Kidney capillary endothelial cell (primary cell): Measurements from ENCODE around the gene DCXR.

Source experiments
- DNase-seq: peaks from one replicate; pipeline ENCODE4 v3.0.0-alpha.2; 2018; ENCODE audit warnings: low spot score

DCXR gene

DNA sequence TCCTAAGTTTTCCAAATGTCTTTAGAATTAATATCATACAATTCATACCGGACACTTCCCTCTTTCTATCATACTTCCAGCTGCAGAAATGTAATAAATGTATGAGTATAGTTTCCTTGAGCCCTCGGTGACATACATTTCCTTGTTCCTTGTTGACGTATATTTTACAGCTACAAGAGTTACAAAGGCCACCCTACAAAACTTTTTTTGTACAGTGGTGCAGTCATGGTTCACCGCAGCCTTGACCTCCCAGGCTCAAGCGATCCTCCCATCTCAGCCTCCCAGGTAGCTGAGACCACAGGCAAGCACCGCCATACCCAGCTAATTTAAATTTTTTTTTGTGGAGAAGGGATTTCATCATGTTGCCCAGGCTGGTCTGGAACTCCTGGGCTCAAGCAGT is 35.3 kb upstream of the DCXR start:
- no peak for DNase-seq

DNA sequence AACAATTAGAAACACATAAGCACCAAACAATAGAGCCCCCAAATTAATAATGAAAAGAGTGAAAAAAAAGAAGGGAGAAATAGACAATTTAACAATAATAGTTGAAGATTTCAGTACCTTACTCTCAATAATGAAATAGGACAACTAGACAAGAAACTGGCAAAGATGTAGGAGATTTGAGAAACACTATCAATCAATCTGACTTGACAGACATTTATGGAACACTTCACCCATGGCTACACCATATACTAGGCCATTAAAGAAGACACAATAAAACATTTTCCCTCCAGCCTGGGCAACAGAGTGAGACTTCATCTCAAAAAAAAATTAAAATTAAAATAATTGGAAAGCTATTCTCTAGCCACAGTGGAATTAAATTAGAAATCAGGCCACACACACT is 33.1 kb upstream of the DCXR start:
- DNase-seq: no peak

- peak; percentile 31 for DNase-seq
These were observed 28.3 kb upstream of the DCXR start, which contains the start of gene DUS1L for GRCh38 chr17:82065638-82066303. Gene DUS1L, minus strand, starts transcription at chr17:82065804. Its CDS starts 745 bp downstream, at chr17:82065059.

DNA sequence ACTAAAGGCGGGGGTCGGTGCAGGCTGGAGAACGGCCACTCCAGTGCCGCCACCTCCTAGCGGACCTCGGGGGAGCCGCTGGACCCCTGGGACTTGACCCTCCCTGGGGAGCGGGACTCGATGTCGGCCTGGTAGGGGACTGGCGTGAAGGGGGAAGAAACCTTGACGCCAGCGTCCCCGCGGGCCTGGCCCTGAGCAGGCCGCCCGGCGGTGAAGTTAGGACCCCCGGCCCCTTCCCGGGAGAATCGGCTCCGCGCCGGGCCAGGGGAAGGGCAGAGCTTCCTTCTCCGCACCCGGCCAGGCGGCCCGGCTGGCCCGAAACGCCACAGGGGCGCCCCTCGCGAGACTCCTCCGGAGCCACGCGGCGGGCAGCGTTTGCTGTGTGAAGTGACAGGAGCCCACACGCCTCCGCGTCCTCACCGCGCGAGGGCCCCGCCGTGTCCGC is 27.7 kb upstream of the DCXR start:
- DNase-seq: no peak

GRCh38 chr17:82064433-82065192 is 27.1 kb upstream of the DCXR start:
- no peak for DNase-seq

DNA sequence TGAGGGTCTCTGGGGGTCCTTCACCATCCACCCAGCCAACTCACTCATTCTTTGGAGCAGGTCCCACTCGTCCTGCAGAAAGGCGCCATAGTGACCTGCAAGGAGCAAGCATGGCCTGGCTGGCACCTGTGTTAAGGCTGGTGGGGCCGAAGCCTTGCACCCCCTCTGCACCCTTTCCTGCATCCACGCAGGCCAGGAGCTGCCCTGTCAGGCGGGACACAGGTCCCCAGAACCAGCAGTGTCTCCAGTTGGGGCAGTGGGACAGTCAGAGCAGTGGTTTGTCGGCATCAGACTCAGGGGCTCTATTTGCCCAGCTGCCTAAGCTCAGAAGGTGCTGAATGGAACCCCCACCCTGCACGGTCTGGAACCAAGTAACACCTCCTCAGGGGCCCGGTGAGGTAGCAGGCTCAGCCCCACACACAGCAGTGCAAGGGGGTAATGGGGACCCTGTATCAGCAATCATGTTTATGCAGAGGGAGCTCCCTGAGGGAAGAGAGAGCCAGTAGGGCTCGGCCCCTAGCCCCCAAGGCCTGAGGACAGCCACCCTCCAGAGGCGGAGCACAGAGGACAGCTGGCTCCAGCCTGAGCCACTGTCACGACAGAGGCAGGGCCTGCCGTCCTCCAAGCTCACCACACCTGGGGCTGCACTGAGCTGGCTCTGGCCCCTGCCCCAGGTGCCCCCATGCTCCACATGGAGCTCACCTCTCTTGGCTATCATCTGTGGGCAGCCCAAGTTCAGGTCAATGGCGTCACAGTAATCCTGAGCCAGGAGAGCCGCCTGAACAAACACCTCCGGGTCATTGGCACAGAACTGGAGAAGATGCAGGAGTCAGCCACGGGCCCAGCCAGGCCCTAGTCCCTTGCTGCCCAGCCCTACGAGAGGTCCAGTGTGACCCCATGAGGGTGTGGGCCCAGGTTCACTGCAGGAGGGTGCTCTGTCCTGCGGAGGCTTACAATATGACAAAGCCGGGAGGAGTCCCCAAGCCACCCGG is 26.2 kb upstream of the DCXR start:
- no peak for DNase-seq

DNA sequence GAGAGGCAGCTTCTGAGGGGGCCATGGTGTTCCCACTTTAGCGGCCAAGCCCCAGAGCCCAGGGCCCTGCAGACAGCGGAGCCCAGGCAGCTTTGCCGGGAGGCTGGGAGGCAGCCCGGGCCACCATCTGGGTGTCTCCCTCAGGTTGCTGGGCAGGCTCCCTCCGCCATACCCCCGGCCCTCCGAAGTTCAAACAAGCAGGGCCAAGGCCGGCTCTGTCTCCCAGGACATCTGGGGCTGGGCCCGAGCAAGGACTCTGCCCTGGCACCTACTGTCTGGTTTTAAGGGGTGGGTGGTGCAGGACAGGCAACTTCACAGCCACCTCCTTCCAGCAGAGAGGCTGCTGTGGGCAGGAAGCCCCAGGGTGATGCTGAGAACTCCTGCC is 25.5 kb upstream of the DCXR start:
- DNase-seq: no peak

DNA sequence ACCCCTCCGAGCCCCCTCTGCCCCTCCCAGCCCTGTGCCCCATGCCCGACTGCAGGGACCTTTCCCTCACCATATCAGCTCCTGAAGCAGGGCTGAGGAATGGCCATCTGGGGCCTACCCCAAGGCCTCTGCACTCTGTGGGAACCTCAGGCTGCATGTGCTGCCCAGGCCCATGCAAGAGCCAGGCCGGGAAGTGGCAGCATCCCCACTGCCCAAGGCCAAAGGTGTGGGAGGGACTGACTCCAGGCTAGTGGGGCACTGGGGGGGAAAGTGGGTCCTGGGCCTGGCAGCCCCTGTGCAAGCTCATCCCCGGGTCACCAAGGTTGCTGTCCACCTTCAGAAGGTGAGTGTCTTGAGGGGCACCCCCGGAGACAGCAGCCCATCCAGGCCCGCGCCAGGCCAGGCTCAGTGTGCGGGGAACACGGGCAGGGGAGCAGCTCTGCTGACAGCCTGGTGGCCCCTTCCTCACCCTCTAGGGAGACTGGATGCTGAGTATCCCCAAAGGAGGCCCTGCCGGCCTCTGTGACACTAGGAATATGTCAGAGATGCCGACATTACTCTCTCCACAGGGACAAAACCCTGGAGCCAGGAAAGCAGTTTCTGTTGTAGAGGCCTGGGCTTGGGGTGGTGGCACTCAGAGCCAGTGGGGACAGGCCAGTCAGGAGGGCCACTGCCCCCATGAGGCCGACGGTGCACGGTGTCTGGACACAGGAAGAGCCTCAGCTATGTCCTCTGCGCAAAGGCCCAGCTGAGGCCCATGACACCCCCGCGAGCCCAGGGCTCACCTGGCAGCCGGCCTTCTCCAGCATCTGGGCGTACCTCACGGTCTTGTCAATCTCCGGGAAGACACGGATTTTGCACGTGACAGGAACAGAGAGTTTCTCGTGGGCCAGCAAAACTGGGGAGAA is 24.8 kb upstream of the DCXR start:
- no peak for DNase-seq

GRCh38 chr17:82061047-82061925 is 23.8 kb upstream of the DCXR start:
- no peak for DNase-seq

DNA sequence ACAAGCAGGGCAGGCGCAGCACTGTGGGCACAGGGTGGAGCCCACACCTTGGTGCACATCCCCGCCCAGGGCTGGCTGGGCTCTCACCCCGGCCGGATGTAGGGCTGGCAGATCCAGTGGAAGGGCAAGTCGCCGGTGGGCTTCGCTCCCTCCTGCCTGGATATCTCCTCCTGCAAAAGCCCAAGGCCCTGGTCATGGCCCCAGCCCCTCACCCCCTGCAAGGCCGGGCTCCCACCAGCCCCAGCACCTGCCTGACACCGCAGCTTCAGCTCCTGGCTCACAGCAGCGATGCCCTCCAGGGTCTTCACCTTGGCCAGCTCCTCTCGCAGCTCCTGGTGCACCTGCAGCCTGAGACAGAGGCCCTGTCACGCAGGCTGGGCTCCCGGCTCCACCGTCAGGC is 23.1 kb upstream of the DCXR start:
- no peak for DNase-seq

DNA sequence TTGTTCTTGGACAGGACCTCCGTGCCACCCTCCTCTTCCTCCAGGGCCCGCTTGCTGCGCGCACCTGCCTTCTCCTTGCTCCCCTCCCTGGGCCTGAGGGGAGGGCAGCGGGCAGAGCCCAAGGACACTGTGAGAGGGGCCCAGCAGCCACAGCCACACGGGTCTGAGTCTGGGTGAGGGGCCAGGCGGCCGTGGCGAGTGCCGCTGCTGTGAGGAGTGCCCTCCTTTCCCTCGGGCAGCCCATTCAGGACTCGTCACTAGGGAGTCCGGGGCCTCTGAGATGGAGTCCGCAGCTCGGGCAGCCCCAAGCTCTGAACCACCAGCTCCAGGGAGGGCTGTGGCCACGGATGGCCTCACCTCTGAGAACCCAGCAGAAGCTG is 22.5 kb upstream of the DCXR start:
- no peak for DNase-seq

DNA sequence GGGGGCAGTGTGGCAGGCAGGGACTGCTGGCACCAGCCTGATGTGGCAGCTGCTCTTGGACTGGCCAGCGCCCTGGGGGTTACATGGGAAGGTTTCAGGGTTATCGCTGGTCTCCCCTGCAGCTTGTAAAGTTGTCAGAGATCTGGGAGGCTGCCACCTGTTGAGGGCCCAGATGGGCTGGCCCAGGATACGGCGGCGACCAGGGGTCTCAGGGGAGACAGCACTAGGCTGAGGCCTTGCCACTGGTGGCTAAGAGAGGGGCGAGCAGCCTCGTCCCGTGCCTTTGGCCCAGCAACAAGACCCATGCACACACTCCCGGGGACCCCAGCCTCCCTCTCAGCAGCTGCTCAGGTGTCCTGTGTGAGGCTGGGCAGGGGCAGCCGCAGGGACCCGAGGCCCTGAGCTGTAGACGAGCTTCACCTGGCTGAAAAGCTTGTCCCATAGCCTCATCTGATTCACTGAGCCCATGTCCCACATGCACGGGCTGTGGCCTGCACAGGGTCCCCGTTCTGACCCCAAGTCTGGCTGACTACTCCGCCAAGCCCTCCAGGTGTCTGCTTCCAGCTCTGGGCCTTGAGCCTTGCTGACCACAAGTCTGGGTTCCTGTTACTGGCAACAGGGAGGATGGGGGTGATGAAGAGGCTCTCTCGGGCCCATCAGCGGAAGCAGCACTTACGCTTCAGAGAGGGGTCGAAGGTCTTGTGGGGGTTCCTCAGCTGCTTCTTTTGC is 21.9 kb upstream of the DCXR start:
- DNase-seq: no peak

DNA sequence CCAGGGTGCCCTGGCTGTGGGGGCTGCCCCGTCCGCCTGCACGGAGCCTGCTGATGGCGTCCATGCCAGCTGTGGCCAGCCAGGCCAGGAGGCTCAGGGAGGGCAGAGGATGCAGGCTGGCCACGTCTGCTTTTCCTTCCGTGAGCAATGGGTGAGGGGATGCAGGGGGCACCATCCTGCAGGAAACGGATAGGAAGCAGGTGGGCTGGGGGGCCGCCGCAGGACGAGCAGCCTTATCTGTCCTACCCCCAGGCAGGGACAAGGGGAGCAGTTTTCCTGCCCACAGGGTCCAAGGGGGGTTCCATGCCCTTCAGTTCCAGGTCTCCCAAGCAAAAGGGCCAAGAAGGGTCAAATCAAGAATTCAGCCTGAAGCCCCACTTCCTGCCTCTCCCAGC is 21.4 kb upstream of the DCXR start:
- no peak for DNase-seq

- no peak for DNase-seq
These were observed 20.8 kb upstream of the DCXR start for GRCh38 chr17:82058230-82058854.

GRCh38 chr17:82056729-82057621 is 19.5 kb upstream of the DCXR start:
- no peak for DNase-seq

- no peak for DNase-seq
These were observed 18.6 kb upstream of the DCXR start for GRCh38 chr17:82055965-82056728.
